ENCODE measurements around the gene CPXM2.

GRCh38 chr10:123807444-123808035 is 84.1 kb downstream of the CPXM2 start:
- no peak for TF ChIP-seq CTCF (optimal IDR thresholded peaks at IDR 0.05 in 1 of 3, IDR thresholded peaks at IDR 0.05 in 1 of 3, conservative IDR thresholded peaks at IDR 0.05 in 1 of 3; ENCODE audit: extremely low read depth in 1 of 3, insufficient read depth in 2 of 3, low read length in 3 of 3)
- no peak for TF ChIP-seq EZH2 (IDR thresholded peaks at IDR 0.05; ENCODE audit: low read length)
